NCI-H2196 treated with DMSO at 0.1 percent for 48 hours (cell line): Measurements from ENCODE around the gene MET.
"Not testable (repeated sequence)": the region's sequence is repeated elsewhere in the genome, so short reads cannot be mapped to it uniquely, and the experiment has no call there.

Source experiments
- DNase-seq: peaks from one replicate; lab custom pipeline; 2025; ENCODE audit not compliant: unreplicated experiment; lab: John Stamatoyannopoulos, UW

MET gene

DNA sequence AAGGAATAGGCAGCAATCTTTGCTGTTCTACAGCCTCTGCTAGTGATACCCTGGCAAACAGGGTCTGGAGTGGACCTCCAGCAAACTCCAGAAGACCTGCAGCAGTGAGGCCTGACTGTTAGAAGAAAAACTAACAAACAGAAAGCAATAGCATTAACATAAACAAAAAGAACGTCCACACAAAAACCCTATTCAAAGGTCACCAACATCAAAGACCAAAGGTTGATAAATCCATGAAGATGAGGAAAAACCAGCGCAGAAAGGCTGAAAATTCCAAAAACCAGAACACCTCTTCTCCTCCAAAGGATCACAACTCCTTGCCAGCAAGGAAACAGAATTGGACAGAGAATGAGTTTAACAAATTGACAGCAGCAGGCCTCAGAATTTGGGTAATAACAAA is 71.8 kb downstream of the MET start:
- DNase-seq = not testable (repeated sequence)

- not testable (repeated sequence) for DNase-seq
Measured at GRCh38 chr7:116746388-116746787, 74.4 kb downstream of the MET start.

DNA sequence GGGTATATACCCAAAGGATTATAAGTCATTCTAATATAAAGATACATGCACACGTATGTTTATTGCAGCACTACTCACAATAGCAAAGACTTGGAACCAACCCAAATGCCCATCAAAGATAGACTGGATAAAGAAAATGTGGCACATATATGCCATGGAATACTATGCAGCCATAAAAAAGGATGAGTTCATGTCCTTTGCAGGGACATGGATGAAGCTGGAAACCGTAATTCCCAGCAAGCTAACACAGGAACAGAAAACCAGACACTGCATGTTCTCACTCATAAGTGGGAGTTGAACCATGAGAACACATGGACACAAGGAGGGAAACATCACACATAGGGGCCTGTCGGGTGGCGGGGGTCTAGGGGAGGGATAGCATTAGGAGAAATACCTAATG is 79.1 kb downstream of the MET start:
- DNase-seq = not testable (repeated sequence)

GRCh38 chr7:116752305-116753074 is 80.5 kb downstream of the MET start:
- DNase-seq = no peak

DNA sequence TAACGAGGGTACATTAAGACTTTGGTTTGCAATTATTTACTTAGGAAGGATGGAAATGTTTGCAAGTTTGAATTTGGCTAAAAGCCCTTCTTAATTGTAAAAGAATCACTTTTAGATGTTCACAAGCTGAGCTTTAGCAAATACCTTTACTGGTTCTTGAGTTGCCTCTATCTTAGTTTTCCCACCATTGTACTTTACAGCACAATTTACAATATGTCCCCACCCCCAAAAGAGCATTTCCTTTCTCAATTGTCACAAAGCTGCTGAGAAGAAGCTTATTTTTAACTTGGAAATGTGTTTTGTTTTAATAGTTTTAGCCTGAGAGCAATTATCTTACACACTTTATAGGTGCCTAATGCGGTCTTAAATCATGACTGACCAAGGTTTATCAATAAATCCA is 81.1 kb downstream of the MET start:
- DNase-seq = no peak

DNA sequence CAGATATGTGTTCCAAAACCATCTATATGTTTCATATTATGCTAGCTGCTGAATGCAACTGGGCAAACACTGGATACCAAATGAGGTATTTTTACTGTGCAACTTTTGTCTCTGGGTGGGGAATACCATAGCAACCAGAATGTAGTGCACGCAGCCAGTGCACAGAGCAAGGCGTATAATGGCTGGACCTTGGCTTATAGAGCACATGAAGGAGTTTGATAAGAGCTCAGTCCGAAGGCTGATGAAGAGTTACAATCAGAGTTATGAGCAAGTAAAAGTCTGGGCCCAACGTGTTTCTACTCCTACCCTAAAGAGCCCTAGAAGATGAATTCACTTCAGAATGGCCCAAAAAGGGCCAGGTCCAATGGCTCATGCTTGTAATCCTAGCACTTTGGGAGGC is 82.2 kb downstream of the MET start:
- no peak for DNase-seq

DNA sequence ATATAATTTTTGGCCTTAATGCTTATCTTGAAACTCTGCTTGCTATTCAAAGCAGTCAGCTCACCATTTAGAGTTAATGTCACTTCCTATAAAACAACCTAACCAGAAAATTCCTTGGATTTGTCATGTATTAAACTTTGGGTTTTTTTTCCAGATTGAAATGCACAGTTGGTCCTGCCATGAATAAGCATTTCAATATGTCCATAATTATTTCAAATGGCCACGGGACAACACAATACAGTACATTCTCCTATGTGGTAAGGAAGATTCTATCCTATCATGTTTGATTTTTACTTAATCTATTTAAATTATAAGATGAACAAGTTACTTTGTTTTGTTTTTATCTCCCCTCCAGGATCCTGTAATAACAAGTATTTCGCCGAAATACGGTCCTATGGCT is 85.3 kb downstream of the MET start:
- no peak for DNase-seq

DNA sequence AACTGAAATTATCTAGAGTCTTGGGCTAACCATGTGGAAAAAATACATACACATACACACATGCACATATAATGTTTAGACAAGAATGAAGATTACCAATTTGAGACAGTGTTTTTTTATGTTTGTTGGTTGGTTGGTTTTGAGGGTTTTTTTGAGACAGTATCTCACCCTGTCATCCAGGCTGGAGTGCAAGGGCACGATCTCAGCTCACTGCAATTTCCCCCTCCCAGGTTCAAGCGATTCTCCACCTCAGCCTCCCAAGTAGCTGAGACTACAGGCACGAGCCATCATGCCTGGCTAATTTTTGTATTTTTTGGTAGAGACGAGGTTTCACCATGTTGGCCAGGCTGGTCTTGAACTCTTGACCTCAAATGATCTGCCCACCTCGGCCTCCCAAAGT is 87.6 kb downstream of the MET start:
- DNase-seq = not testable (repeated sequence)

- DNase-seq = no peak
Measured at GRCh38 chr7:116762971-116763370, 91.0 kb downstream of the MET start.

GRCh38 chr7:116763647-116764046 is 91.7 kb downstream of the MET start:
- DNase-seq = no peak

DNA sequence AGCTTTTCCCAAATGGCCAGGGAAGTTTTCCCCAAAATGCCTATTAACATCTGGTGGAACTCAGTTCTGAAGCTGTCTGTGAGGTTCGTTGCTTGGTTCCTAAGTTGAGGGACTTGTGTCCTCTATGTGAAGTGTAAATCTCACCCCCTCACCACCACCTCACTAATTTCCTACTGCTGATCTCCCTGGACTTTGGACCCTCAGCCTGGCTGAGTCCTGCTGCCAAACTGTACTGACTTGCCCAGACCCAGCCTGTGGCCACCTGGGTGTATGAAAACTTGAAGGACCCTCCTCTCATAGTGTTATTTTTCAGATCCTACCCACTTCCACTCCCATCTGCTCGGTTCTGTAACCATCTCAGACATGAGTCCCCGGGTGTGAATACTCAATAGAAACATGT is 94.9 kb downstream of the MET start:
- DNase-seq = no peak

GRCh38 chr7:116769546-116769945 is 97.5 kb downstream of the MET start:
- DNase-seq = no peak

DNA sequence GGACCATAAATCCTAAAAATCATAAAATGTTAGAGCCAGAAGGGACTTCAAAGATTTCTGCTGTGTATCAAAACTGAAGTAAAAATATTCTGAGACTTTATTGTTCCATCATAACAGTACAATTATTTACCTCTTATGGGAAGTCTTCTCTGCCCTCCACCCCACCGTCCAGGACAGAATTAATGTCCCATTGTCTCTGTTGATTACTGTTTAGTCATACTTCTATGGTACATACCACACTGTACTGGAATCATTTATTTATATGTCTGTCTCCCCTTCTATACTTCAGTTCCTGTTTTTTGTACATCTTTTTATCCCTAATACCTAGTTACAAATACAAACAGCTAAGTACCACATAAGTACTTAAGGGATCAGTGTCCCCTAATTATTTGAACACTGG is 98.9 kb downstream of the MET start:
- no peak for DNase-seq

DNA sequence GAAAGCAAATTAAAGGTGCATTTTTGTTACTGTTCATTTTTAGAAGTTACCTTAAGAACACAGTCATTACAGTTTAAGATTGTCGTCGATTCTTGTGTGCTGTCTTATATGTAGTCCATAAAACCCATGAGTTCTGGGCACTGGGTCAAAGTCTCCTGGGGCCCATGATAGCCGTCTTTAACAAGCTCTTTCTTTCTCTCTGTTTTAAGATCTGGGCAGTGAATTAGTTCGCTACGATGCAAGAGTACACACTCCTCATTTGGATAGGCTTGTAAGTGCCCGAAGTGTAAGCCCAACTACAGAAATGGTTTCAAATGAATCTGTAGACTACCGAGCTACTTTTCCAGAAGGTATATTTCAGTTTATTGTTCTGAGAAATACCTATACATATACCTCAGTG is 99.6 kb downstream of the MET start:
- DNase-seq = no peak

GRCh38 chr7:116772423-116772863 is 100.4 kb downstream of the MET start:
- no peak for DNase-seq

- DNase-seq = no peak
Measured at GRCh38 chr7:116772926-116773749, 101.1 kb downstream of the MET start.

GRCh38 chr7:116776046-116776445 is 104.0 kb downstream of the MET start:
- no peak for DNase-seq

DNA sequence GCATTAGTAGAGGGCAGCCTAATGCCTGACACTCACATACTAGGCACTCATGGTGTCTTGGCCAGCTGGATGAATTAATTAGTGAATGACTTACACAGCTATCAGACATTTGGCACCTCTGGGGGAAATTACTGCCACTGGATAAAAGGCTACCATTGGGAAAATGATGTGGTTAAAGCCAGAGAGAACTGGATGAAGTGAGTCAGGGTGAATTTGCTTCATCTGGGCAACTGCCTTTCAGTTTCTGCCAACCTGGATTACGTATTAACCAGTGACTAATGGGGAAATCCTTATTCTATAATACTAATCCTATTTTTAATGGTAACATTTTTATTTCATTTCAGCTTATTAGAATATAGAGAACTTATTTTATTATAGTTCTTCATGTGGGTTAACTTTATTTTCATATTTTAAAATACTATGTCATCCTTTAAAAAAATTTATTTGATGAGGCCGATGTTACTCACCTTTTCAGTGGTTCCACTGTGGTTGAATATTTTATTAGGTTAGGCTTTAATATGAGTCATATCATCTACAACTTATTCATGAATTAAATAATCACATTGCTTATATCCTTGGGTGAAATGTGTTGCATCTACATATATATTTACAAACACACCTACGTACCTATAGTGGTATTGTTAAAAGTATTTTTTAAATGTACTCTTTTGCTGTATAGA is 104.8 kb downstream of the MET start:
- no peak for DNase-seq

DNA sequence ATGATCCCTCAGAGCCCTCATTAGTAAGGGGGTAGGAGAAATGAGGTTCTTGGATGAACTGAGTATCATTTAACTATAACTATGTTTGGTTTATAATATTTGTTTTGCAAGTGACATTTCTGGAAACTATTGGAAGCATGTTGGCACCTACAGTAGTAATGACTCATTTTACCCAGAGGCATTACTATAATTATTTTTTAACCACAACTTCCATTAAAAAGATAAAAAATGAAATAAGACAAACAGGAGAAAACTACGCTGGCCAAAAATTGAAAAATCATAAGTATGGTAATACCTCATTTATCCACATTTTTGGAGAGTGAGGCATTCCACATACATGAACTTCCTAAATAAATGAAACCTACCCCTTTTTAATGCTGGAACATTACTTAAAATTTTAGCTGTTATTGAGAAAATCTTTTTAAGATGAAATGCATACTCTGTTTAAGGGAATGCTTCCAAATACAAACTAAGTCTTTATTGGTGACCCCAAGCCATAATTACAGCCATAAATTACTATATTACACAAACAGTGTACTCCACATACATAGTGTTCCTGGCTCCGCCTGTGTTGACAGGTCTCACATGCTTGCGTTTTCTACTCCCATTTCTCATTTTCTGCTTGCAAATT is 105.8 kb downstream of the MET start:
- no peak for DNase-seq

DNA sequence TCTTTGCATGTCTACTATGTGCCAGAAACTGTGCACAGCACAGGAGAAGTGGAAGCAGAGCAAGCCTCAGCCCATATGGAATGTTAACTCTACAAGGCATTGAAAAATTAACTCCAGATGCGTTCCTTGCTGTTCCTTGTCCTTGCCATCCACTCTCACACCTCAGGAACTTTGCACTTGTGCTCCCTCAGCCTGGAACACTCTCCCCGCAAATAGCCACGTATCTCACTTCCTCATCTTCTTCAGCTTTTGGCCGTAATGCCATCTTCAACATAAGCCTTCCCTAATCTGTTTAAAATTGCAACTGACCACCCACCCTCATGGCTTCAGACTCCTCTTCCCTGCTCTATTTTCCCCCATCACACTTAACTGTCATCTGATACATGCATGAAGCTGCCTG is 107.2 kb downstream of the MET start:
- no peak for DNase-seq

- DNase-seq = no peak
Measured at GRCh38 chr7:116779931-116780330, 107.9 kb downstream of the MET start.
